NCI-H524 treated with DMSO at 0.1 percent for 48 hours (cell line): ENCODE data around the gene CHCHD5.
A peak's percentile ranks its signal among the peaks of the same experiment; 100 is the strongest.
"Not testable (repeated sequence)": the region's sequence is repeated elsewhere in the genome, so short reads cannot be mapped to it uniquely, and the experiment has no call there.

Experiments used
- DNase-seq: peaks from one replicate; lab custom pipeline; 2025; lab: John Stamatoyannopoulos, UW

The CHCHD5 gene

GRCh38 chr2:112588611-112589045 is 4.2 kb downstream of the CHCHD5 start:
- DNase-seq = no peak

- DNase-seq = no peak
These were observed 7.0 kb downstream of the CHCHD5 start for GRCh38 chr2:112591413-112591812.

- DNase-seq = peak; percentile 78
These were observed 9.3 kb downstream of the CHCHD5 start for GRCh38 chr2:112593736-112594135.

- DNase-seq = no peak
These were observed 13.3 kb downstream of the CHCHD5 start for GRCh38 chr2:112597537-112598322.

GRCh38 chr2:112600634-112601033 is 16.2 kb downstream of the CHCHD5 start:
- no peak for DNase-seq

GRCh38 chr2:112601754-112602153 is 17.3 kb downstream of the CHCHD5 start:
- DNase-seq = no peak

- no peak for DNase-seq
These were observed 18.5 kb downstream of the CHCHD5 start for GRCh38 chr2:112602917-112603316.

GRCh38 chr2:112603731-112604130 is 19.3 kb downstream of the CHCHD5 start:
- DNase-seq = no peak

- DNase-seq = no peak
These were observed 20.5 kb downstream of the CHCHD5 start for GRCh38 chr2:112604952-112605351.

- no peak for DNase-seq
These were observed 21.5 kb downstream of the CHCHD5 start for GRCh38 chr2:112605926-112606325.

- DNase-seq = no peak
These were observed 22.1 kb downstream of the CHCHD5 start for GRCh38 chr2:112606547-112606946.

GRCh38 chr2:112607680-112608438 is 23.4 kb downstream of the CHCHD5 start:
- DNase-seq = no peak

- not testable (repeated sequence) for DNase-seq
These were observed 24.9 kb downstream of the CHCHD5 start for GRCh38 chr2:112609320-112609719.

- not testable (repeated sequence) for DNase-seq
These were observed 27.9 kb downstream of the CHCHD5 start for GRCh38 chr2:112612283-112612682.

- DNase-seq = no peak
These were observed 29.9 kb downstream of the CHCHD5 start for GRCh38 chr2:112614201-112614840.

- DNase-seq = no peak
These were observed 30.6 kb downstream of the CHCHD5 start for GRCh38 chr2:112615051-112615450.

- not testable (repeated sequence) for DNase-seq
These were observed 31.4 kb downstream of the CHCHD5 start for GRCh38 chr2:112615798-112616197.

- no peak for DNase-seq
These were observed 34.0 kb downstream of the CHCHD5 start for GRCh38 chr2:112618383-112618782.

GRCh38 chr2:112621790-112622527 is 37.5 kb downstream of the CHCHD5 start:
- no peak for DNase-seq

GRCh38 chr2:112622528-112622849 is 38.1 kb downstream of the CHCHD5 start:
- DNase-seq = no peak

- no peak for DNase-seq
These were observed 39.7 kb downstream of the CHCHD5 start for GRCh38 chr2:112623913-112624777.
